Vagina (tissue), 2 donors: ENCODE data around the gene CD300LD. TPM values are rescaled to one million over a fixed set of nuclear protein-coding genes. Genes with fewer than 3 reads are reported as not detected.
"Not testable (repeated sequence)": the region's sequence is repeated elsewhere in the genome, so short reads cannot be mapped to it uniquely, and the experiment has no call there.

Source experiments
- DNase-seq, 2 donors: peaks; one replicate each; pipeline ENCODE4 v3.0.0-alpha.2; 2017; ENCODE audit errors: extremely low spot score in 2 of 2
- H3K27ac ChIP-seq: fragments of 200-600 bp; sonication (generic); one replicate; pipeline ENCODE4 v1.5.1; 2019
- H3K27me3 ChIP-seq: fragments of 200-600 bp; sonication (generic); one replicate; pipeline ENCODE4 v1.5.1; 2019
- H3K36me3 ChIP-seq, 2 donors: fragments of 200-600 bp; sonication (generic); one replicate each; pipeline ENCODE4 v1.5.1; 2017 to 2019
- H3K4me1 ChIP-seq: fragments of 200-600 bp; sonication (generic); one replicate; pipeline ENCODE4 v1.5.1; 2019
- H3K4me3 ChIP-seq, 2 donors: fragments of 200-600 bp; sonication (generic); 1 replicate in 1 of 2; 2 replicates in 1 of 2; pipeline ENCODE4 v1.5.1; 2016 to 2019
- H3K9me3 ChIP-seq: fragments of 200-600 bp; sonication (generic); one replicate; pipeline ENCODE4 v1.5.1; 2019
- POLR2A ChIP-seq, 2 donors: fragments of 450-650 bp; IDR thresholded peaks; one replicate each; pipeline ENCODE4 v1.6.1; 2017; ENCODE audit warnings: antibody characterized with exemption in 2 of 2, mild to moderate bottlenecking in 2 of 2, moderate library complexity in 2 of 2
- POLR2AphosphoS5 ChIP-seq, 2 donors: sonication (generic); formaldehyde crosslinking; IDR thresholded peaks; one replicate each; pipeline ENCODE4 v1.9.0; 2017; ENCODE audit warnings: antibody characterized with exemption in 2 of 2, mild to moderate bottlenecking in 2 of 2, low read depth in 1 of 2; ENCODE audit not compliant: insufficient read depth in 1 of 2
- intact Hi-C: fragments of 100-400 bp; cut with DNase I; formaldehyde crosslinking; loops from one replicate; pipeline ENCODE4 v1.15.1; 2023
- total RNA-seq: library from RNA; depleted of rRNA; stranded (reverse); fragments of >200 nt; gene quantifications from one replicate; pipeline ENCODE4 v1.2.3, GENCODE V29; 2016
- TF ChIP-seq, protein P1 (sequence below), 3 experiments: fragments of 450-650 bp in 2 of 3; fragments of 200-600 bp in 1 of 3; sonication (generic) in 1 of 3; IDR thresholded peaks; one replicate each; pipeline ENCODE4 v1.5.1; 2017 to 2019; ENCODE audit warnings: antibody characterized with exemption in 3 of 3, mild to moderate bottlenecking in 2 of 3, moderate library complexity in 2 of 3

Gene CD300LD
- total RNA-seq, 1 donor from 2014 or later, result not detected

DNA sequence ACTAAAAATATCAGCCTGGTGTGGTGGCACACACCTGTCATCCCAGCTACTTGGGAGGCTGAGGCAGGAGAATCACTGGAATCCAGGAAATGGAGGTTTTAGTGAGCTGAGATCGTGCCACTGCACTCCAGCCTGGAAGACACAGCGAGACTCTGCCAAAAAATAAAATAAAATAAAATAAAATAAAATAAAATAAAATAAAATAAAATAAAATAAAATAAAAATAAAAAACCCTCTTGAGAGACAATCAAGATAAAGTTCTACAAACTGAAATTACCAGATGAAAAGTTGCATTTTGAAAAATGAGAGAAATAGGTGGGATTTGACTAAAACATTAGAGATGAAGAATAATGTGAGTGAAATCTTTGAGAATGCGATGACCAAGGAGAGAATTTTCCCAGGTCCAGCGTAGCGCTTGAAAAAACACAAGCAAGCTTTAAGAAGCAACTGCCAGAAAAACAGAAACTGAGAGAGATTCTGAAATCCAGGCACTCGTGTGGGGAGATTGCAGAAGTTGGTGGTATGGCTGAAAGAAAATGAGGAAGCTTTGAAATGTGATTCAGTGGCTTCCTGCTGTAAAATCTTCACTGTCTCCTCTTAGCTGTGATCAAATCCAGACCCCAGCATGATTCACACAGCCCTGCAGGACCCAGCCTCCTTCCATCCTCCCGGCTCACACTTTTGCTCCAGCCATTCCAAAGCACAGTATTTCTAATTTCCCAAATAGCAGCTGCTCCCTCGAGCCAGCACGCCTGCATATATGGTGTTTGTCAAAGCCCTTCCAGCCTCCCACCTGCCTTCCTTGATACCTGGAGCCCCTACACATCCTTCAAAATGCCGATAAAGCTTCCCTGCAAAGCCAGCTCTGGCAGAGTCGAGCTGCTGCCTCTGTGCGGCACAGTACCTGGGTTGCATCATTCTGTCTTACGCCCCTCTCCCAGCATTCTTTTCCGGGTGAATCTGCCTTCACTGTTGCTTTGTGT lies 39.7 kb upstream of the CD300LD start:
- Histone ChIP-seq H3K27me3 (no peaks in the 10 kb centered on the region), H3K4me1 (peaks cover 3% of the 10 kb centered on the region), H3K9me3 (no peaks in the 10 kb centered on the region), H3K27ac (no peak overlapping the region), H3K36me3 (no peaks in the 10 kb centered on the region), H3K4me3 (no peak overlapping the region)
- TF ChIP-seq POLR2AphosphoS5 (IDR thresholded peaks at IDR 0.05; ENCODE audit: insufficient read depth in 1 of 2, low read depth in 1 of 2) (no peak), POLR2A (IDR thresholded peaks at IDR 0.05) (no peak)
- TF ChIP-seq, protein P1, sequence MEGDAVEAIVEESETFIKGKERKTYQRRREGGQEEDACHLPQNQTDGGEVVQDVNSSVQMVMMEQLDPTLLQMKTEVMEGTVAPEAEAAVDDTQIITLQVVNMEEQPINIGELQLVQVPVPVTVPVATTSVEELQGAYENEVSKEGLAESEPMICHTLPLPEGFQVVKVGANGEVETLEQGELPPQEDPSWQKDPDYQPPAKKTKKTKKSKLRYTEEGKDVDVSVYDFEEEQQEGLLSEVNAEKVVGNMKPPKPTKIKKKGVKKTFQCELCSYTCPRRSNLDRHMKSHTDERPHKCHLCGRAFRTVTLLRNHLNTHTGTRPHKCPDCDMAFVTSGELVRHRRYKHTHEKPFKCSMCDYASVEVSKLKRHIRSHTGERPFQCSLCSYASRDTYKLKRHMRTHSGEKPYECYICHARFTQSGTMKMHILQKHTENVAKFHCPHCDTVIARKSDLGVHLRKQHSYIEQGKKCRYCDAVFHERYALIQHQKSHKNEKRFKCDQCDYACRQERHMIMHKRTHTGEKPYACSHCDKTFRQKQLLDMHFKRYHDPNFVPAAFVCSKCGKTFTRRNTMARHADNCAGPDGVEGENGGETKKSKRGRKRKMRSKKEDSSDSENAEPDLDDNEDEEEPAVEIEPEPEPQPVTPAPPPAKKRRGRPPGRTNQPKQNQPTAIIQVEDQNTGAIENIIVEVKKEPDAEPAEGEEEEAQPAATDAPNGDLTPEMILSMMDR (IDR thresholded peaks at IDR 0.05), result no peak
- no peak for DNase-seq
- intact Hi-C loops, result no loop called here

DNA sequence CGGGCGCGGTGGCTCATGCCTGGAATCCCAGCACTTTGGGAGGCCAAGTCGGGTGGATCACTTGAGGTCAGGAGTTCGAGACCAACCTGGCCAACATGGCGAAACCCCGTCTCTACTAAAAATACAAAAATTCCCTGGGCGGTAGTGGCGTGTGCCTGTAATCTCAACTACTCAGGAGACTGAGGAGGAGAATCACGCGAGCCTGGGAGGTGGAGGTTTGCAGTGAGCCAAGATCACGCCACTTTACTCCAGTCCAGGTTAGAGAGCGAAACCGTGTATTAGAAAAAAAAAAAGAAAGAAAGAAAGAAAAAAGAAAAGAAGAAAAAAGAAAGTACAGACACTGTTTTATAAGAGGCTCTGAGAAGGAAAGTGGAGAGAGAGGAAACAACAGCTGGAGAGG lies 38.2 kb upstream of the CD300LD start:
- H3K9me3 ChIP-seq, DNase-seq, intact Hi-C loops, H3K36me3 ChIP-seq, H3K27me3 ChIP-seq, H3K4me1 ChIP-seq, H3K4me3 ChIP-seq, H3K27ac ChIP-seq: not testable (repeated sequence)

DNA sequence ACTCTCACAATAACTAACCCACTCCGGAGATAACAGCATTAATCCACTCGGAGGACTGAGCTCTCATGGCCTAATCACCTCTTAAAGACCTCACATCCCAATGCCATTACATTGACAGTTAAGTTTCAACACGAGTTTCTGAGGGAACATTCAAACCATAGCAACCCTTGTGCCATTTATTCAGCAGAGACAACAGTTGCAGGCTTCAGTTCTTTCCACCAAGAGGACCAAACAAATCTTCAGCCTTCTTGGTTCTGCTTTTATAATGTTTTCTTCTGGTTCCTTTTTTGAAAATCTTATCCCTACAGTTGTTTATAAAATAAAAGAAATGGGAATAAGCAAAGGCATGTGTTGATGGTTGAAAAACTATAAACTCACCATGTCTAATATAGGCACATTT lies 33.6 kb upstream of the CD300LD start:
- intact Hi-C loops, result no loop called here
- Histone ChIP-seq H3K4me3 (no peak overlapping the region), H3K9me3 (no peaks in the 10 kb centered on the region), H3K27ac (no peak overlapping the region), H3K36me3 (no peaks in the 10 kb centered on the region), H3K27me3 (no peaks in the 10 kb centered on the region), H3K4me1 (no peaks in the 10 kb centered on the region)
- no peak for DNase-seq
- TF ChIP-seq POLR2AphosphoS5 (IDR thresholded peaks at IDR 0.05; ENCODE audit: insufficient read depth in 1 of 2, low read depth in 1 of 2) (no peak), POLR2A (IDR thresholded peaks at IDR 0.05) (no peak)
- TF ChIP-seq, protein P1 (IDR thresholded peaks at IDR 0.05), result no peak

DNA sequence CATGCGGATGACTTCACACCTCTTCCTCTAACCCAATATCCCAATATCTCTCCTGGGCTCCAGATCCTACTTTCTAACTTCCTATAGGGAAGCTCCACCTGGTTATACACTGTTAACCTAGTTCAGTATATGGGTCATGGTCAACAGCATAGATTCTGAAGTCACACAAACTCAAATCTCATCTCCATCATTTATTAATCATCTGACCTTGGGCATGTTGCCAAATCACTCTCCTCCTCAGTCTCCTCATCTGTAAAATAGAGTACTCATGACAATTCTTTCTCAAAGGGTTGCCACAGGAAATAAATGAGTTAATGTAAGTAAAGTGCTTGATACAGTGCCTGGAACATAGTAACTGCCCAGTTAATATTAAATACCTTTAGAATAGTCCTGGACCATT lies 32.0 kb upstream of the CD300LD start:
- DNase-seq, result no peak
- H3K27ac ChIP-seq, result no peak overlapping the region
- TF ChIP-seq, protein P1 (IDR thresholded peaks at IDR 0.05), result no peak
- TF ChIP-seq POLR2A (IDR thresholded peaks at IDR 0.05) (no peak), POLR2AphosphoS5 (IDR thresholded peaks at IDR 0.05; ENCODE audit: insufficient read depth in 1 of 2, low read depth in 1 of 2) (no peak)
- no peaks in the 10 kb centered on the region for H3K4me1 ChIP-seq
- H3K9me3 ChIP-seq, result no peaks in the 10 kb centered on the region
- no peaks in the 10 kb centered on the region for H3K27me3 ChIP-seq
- no peak overlapping the region for H3K4me3 ChIP-seq
- no peaks in the 10 kb centered on the region for H3K36me3 ChIP-seq
- intact Hi-C loops, result no loop called here

DNA sequence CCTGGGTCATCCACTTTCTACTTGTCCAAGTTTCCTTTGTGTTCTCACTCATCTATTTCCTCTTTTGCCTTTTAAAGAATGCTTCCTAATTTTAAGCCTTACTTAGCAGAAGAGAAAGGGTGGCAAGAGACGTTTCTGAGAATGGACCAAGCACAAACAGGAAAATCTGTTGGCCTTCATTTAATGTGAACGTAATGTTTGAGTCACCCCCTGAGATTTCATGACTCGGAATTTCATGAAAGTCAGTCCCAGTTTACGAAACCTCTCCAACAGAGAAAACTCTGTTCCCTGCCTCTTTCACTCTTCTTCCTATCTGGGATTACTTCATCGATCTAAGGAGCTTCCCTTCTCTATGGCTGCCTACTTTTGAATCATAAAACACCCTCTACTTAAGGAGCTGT lies 31.6 kb upstream of the CD300LD start, which contains the start of gene CD300E:
CD300E (minus strand) TSS at position 46 of the 401 bp plus-strand sequence. CDS start 117 bp downstream, outside the sequence.
- Histone ChIP-seq H3K36me3 (no peaks in the 10 kb centered on the region), H3K27me3 (no peaks in the 10 kb centered on the region), H3K4me1 (no peaks in the 10 kb centered on the region), H3K27ac (no peak within 1 kb of the TSS), H3K4me3 (no peak within 1 kb of the TSS), H3K9me3 (no peaks in the 10 kb centered on the region)
- DNase-seq, result no peak
- TF ChIP-seq, protein P1 (IDR thresholded peaks at IDR 0.05), result no peak
- TF ChIP-seq POLR2A (IDR thresholded peaks at IDR 0.05) (no peak), POLR2AphosphoS5 (IDR thresholded peaks at IDR 0.05; ENCODE audit: insufficient read depth in 1 of 2, low read depth in 1 of 2) (no peak)
- intact Hi-C loops, result no loop called here
